Pancreas (tissue), 10 donors: ENCODE measurements around the gene SEMA4D. TPM values are rescaled to one million over a fixed set of nuclear protein-coding genes. Genes with fewer than 3 reads are reported as not detected.

ENCODE experiments used
- ATAC-seq, 4 donors: fragments of 200-7000 bp; cut with Tn5 transposase; one replicate each; pipeline versions ENCODE4 v1.8.0 to v1.9.1; 2020; ENCODE audit warnings: mild to moderate bottlenecking in 4 of 4, moderate library complexity in 4 of 4
- DNase-seq, 6 donors: peaks; one replicate each; pipeline ENCODE4 v3.0.0-alpha.2; 2020
- FAIRE-seq: peaks from 2 replicates; lab custom pipeline; 2012; peaks lifted over from hg19 to GRCh38; lab: Jason Lieb, UNC
- H3K27ac ChIP-seq, 4 donors: fragments of 200-600 bp; sonication (generic); 1 replicate in 3 of 4; 2 replicates in 1 of 4; pipeline versions ENCODE4 v1.5.0 to v1.8.0; 2020
- H3K27me3 ChIP-seq, 4 donors: fragments of 200-600 bp; one replicate each; pipeline ENCODE4 v1.8.0; 2021
- H3K36me3 ChIP-seq, 3 donors: fragments of 200-600 bp; sonication (generic) in 1 of 3; one replicate each; pipeline versions ENCODE4 v1.5.0 to v1.8.0; 2020 to 2021
- H3K4me1 ChIP-seq, 3 donors: fragments of 200-600 bp; one replicate each; pipeline ENCODE4 v1.8.0; 2021
- H3K4me3 ChIP-seq, 4 donors: fragments of 200-600 bp; sonication (generic) in 2 of 4; one replicate each; pipeline versions ENCODE4 v1.5.0 to v1.8.0; 2020 to 2021
- H3K9me3 ChIP-seq, 4 donors: fragments of 200-600 bp; one replicate each; pipeline ENCODE4 v1.8.0; 2021
- WGBS, 2 donors: extraction: QIAGEN DNeasy Blood & Tissue Kit; methylation state at CpG; one replicate each; pipeline ENCODE4 v1.1.7; 2013; 5-methylcytosine and 5-hydroxymethylcytosine counted together
- intact Hi-C, 3 donors: fragments of 100-400 bp; cut with DNase I; formaldehyde crosslinking; loops; one replicate each; pipeline versions ENCODE4 v1.11.1 to v1.14.2; 2022
- polyA plus RNA-seq, 2 donors: library from polyadenylated mRNA; stranded (reverse); fragments of 200-250 nt; gene quantifications; one replicate each; pipeline ENCODE4 v1.2.3, GENCODE V29; 2013
- total RNA-seq, 6 donors: library from RNA; stranded (reverse); fragmentation: NEBNext Ultra II Directional in 4 of 6; extraction: Animal tissue kit (Norgen Biotek cat#: 25700) in 4 of 6; gene quantifications; one replicate each; pipeline versions ENCODE4 v1.2.1 to v1.2.4, GENCODE V29; 2021 to 2023
- TF ChIP-seq, protein P1 (sequence below), 4 donors: fragments of 200-600 bp; sonication (generic) in 3 of 4; IDR thresholded peaks; one replicate each; pipeline versions ENCODE4 v1.5.0 to v1.8.0; 2021; ENCODE audit warnings: antibody characterized with exemption in 4 of 4
- donor health status: healthy with polysubstance abuse.
- donor health status: DM: no; HTN: no; CAD: no; lungs with moderate emphysema.
- donor health status: DM: no; HTN: no; CAD: no.
- donor health status: control.
- donor health status: control.
- donor health status: Bipolar disorder and iron deficiency.
- donor health status: DM: yes; HTN: yes; CAD: no.
- donor health status: DM: no; HTN: no; CAD: no.
- donor health status: DM: no; HTN: no; CAD: no.
- donor health status: DM: yes; HTN: yes; CAD: no.

Gene SEMA4D
- total and polyA plus RNA-seq, 8 donors = 7.1 to 29.7 (median 12.9) TPM

DNA sequence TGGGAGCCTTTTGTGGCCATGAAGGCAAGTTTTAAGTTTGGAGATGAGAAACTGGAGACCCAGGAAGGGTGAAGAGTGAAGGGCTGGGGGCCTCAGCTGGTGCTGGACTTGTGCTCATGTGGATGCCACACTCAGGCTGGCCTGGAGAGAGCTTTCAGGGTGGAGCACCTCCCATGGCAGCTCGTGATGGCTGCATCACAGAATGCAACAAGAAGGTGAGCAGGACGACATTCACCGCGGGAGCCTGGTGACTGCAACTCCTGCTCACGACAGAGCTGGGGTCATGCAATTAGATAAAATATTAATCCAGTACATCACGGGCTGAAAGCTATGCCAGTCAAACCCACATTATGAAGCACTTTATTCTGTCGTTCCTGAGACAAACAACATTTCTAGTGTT lies 59.7 kb downstream of the SEMA4D start:
- Histone ChIP-seq H3K9me3 (no peaks in the 10 kb centered on the region), H3K27me3 (no peaks in the 10 kb centered on the region), H3K27ac (no peak overlapping the region), H3K4me1 (peaks cover 0 to 4% (median 0%) of the 10 kb centered on the region in 3 donors), H3K36me3 (no peaks in the 10 kb centered on the region), H3K4me3 (no peak overlapping the region)
- intact Hi-C loops = no loop called here
- no peak for ATAC-seq
- 77 to 81% methylated on average over 7 of the region's 7 CpGs for WGBS, 2 donors
- no peak for FAIRE-seq
- TF ChIP-seq, protein P1, sequence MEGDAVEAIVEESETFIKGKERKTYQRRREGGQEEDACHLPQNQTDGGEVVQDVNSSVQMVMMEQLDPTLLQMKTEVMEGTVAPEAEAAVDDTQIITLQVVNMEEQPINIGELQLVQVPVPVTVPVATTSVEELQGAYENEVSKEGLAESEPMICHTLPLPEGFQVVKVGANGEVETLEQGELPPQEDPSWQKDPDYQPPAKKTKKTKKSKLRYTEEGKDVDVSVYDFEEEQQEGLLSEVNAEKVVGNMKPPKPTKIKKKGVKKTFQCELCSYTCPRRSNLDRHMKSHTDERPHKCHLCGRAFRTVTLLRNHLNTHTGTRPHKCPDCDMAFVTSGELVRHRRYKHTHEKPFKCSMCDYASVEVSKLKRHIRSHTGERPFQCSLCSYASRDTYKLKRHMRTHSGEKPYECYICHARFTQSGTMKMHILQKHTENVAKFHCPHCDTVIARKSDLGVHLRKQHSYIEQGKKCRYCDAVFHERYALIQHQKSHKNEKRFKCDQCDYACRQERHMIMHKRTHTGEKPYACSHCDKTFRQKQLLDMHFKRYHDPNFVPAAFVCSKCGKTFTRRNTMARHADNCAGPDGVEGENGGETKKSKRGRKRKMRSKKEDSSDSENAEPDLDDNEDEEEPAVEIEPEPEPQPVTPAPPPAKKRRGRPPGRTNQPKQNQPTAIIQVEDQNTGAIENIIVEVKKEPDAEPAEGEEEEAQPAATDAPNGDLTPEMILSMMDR (IDR thresholded peaks at IDR 0.05) = no peak
- DNase-seq = no peak

DNA sequence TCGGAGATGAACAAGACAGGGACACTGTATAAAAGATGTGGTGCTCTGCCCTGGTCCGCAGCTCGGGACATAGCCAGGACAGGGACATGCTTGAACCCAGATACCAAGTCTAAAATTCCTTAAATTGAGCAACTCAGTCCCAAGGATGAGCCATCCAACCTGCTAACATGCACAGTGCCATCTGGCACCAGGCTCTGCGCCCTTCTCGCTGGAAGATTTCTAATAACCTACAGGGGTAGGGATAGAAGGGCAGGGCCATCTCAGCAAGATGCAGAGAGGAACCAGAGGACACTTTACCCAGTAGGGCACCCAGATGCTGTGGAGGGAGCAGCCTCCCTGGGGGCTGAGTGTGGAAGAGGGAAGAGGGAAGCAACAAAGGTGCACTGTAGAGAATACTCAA lies 60.1 kb downstream of the SEMA4D start:
- WGBS, 2 donors = 90 to 97% methylated on average over 5 of the region's 5 CpGs

DNA sequence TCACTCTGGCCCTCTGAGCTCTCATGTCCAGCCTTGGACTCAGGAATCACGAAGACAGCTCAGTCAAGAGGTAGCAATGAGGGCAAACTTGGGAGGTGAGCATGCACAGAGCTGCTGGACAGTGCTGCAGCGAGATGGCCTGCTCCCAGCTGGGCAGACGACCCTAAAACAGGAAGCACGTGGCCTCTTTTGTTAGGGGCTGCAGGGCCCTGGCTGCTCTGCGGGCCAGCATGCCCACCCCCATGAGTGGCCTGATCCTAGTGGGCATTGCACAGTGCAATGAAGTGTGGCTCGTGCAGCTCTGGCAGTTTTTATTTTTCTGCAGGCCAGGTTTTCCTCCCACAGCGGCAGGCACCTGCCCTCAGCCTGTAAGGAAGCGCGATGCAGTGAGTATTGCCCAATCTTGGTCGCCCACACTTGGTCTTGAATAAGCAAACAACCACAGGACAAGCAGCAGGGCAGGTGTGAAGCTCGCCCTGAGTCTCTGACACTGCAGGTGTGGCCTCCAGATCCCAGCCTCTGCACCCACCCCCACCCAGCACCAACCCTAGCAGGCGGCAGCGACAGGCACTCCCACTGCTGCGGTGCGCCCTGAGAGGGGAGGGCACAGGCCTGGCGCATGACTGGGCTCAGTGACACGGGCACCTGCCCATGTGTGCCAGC lies 60.8 kb downstream of the SEMA4D start:
- FAIRE-seq (no peak), DNase-seq (no peak), ATAC-seq (peak in 3 of 4 donors; percentile 30 to 44 (median 41))
- H3K27me3 ChIP-seq = no peaks in the 10 kb centered on the region
- WGBS, 2 donors = 68 to 79% methylated on average over 17 of the region's 17 CpGs
- H3K27ac ChIP-seq = no peak overlapping the region
- H3K4me3 ChIP-seq = no peak overlapping the region
- peaks cover 0 to 4% (median 0%) of the 10 kb centered on the region in 3 donors for H3K4me1 ChIP-seq
- TF ChIP-seq, protein P1 (IDR thresholded peaks at IDR 0.05) = no peak
- no peaks in the 10 kb centered on the region for H3K36me3 ChIP-seq
- no peaks in the 10 kb centered on the region for H3K9me3 ChIP-seq
- intact Hi-C loops = no loop called here

More for the DNA sequence above, 60.1 kb downstream of the SEMA4D start:
- no peaks in the 10 kb centered on the region for H3K36me3 ChIP-seq
- no peaks in the 10 kb centered on the region for H3K27me3 ChIP-seq
- FAIRE-seq = no peak
- H3K4me3 ChIP-seq = no peak overlapping the region
- H3K9me3 ChIP-seq = no peaks in the 10 kb centered on the region
- no peak for ATAC-seq
- H3K27ac ChIP-seq = no peak overlapping the region
- intact Hi-C loops = no loop called here
- H3K4me1 ChIP-seq = peaks cover 0 to 4% (median 0%) of the 10 kb centered on the region in 3 donors
- TF ChIP-seq, protein P1 (IDR thresholded peaks at IDR 0.05) = no peak
- DNase-seq = no peak

DNA sequence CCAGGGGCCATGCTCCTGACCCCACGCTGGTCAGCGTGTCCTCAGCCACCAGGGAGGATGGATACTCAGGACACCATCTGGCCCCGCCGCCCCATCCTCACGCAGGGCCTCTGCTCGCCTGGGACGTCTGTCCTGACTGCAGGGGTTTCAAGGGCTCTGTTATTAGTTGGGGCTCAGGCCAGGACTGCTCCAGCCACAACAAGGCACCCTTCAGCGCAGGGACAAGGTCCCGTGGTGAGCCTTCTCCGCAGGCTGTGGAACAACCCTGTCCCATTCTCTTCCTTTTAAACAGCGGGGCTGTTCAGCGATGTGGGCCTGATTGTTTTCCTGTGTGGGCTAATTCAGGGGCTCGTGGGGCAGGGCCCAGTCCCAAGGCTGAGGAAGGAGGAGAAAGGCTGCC lies 61.6 kb downstream of the SEMA4D start:
- no peak for FAIRE-seq
- WGBS, 2 donors = 89 to 95% methylated on average over 13 of the region's 13 CpGs
- no peak for DNase-seq

More for the DNA sequence above, 61.6 kb downstream of the SEMA4D start:
- H3K27me3 ChIP-seq = no peaks in the 10 kb centered on the region
- no peak overlapping the region for H3K4me3 ChIP-seq
- intact Hi-C loops = no loop called here
- ATAC-seq = no peak
- no peak overlapping the region for H3K27ac ChIP-seq
- TF ChIP-seq, protein P1 (IDR thresholded peaks at IDR 0.05) = no peak
- no peaks in the 10 kb centered on the region for H3K36me3 ChIP-seq
- H3K4me1 ChIP-seq = peaks cover 0 to 4% (median 0%) of the 10 kb centered on the region in 3 donors
- H3K9me3 ChIP-seq = no peaks in the 10 kb centered on the region
